CD4-positive, alpha-beta T cell treated with Interleukin-17A for 1 hour (primary cell): ENCODE results near the gene CYP4F12.

Source experiments
- DNase-seq: peaks from one replicate; pipeline ENCODE4 v3.0.0-alpha.2; 2020

The CYP4F12 gene

DNA sequence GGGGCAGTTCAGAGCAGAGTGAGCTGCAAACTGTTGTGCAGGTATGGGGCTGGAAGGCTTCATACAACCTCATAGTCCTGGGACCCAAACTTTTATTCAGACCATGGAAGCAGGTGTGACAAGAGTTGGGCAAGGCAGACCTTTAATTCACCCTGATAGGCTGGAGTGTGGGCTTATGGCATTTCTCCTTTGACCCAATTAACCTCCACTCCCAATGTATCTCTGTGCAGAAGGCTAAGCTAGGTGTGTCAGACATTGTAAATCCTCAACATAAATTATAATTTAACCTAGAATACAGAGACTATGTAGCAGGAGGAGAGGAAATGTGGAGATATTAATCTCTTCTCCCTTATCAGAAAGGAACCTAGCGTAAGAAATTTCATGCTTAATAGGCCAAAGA lies 42.8 kb downstream of the CYP4F12 start:
- no peak for DNase-seq

DNA sequence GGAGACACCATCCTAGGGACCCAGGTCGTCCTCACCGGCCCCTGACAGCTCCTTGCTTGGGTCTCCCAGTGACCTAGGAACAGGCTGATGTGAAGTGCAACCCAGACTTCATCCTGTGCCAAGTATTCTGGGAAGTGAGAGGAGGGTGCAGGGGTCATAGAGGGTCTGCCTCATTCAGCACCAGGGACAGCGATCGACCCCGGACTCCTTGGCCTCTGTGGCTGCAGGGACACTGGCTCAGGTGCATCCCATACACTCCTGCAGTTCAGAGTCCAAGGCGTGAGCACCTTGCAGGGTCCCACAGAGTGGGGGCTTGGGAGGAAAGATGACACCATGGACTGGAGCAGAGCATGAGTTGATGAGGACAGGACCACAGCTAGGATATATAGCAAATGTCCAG lies 44.9 kb downstream of the CYP4F12 start:
- DNase-seq: no peak

DNA sequence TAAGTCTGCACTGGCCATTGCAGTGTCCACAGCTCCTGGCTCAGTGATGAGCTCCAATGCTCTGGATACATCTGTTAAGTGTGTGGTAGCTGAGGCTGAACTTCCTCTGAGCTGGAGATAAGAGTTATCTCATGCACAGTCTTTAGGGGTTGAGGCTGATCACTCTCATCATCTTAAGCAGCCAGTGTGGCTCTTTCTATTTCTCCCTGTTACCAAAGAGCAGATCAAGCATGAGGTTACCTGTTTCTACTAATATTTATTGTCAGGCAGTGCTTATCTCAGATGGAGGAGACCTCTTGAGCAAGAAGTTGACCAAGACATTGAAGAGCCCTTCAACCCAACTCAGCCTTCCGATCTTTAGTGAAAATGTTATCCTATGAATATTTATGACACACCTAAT lies 48.4 kb downstream of the CYP4F12 start:
- no peak for DNase-seq

DNA sequence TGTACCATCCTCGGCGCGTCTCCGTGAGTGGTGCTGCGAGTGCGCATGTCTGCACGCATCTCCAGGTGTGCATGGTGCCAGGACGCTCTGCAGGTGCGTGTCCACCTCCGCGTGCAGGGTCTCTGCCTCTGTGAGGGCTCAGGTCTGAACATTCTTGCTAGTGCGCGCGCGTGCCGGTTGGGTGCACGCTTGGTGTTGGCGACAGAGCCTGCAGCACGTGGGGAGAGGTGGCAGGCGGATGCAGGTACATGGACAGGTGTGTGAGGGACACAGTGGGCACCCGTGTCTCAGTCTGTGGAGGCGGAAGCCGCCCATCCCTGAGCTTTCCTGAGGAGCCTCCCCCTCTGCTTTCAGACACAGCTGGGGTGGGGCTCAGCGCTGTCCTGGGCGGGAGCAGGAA lies 50.1 kb downstream of the CYP4F12 start:
- DNase-seq: no peak

DNA sequence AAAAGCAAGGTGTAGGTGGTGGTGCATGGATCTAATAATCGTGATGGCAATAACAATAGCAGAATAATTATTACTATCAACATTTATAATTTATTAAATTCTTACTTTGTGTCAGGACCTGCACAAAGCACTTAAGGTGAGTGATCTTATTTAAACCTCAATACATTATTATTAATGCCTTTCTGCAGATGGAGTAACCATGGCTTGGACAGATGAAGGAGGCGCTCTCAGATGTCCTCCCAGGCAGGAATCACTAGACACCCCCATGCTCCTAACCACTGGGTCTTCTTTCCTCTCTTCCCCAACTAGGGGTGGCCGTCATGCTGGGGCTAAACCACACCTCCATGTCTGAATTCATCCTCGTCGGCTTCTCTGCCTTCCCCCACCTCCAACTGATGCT lies 54.8 kb downstream of the CYP4F12 start, which contains the start of gene OR10H2:
Gene OR10H2 (plus strand): TSS at position 301 of the 400 bp plus-strand sequence. CDS start 20 bp downstream, at position 321.
- no peak for DNase-seq

DNA sequence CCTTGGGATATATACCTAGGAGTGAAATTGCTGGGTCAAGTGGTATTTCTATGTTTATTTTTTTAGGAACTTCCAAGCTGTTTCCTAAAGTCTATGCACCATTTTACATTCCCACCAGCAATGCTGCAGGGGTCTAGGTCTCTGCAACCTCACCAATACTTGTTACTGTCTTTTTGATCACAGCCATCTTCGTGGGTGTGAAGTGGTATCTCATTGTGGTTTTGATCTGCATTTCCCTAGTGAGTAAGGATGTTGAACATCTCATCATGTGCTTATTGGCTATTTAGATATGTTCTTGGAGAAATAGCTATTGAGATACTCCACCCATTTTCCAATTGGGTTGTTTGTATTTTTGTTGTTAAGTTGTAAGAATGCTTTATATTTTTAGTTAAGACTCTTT lies 57.7 kb downstream of the CYP4F12 start:
- no peak for DNase-seq

DNA sequence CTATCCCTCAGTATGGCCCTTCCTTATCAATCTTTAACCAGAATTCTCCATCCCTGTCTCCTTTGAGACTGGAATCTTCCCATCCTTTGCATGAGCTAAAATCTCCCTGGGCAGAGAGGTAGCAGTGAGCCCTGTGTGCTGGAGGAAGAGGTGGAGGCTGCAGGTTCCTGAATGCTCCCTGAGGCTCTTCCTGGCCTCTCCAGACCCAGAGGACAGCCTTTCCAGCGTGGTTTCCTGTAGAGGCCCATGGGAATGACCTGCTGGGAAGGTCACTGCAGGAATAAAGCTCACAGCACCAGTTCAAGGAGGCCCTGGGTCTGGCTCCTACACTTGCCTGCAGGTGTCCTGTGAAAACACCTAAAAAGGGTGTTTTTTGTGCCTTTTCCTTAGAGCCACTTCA lies 59.5 kb downstream of the CYP4F12 start:
- no peak for DNase-seq

DNA sequence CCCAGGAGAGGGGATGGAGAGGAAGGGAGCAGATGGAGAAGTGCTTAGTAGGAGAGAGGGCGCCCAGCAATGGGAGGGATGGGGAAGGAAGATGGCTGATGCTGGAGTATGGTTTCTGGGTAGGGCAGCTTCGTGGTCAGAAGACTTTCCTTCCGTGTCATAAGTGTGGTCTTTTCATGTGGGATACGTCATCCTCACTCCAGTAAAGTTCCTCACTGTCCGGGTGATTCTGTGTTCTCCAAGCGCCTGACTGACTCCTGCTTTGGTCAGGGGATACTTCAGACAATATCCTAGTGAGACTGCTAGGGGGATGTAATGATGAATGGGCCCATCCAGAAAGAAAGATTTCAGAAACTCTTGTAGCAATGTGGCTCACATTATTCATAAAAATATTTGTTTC lies 61.0 kb downstream of the CYP4F12 start:
- DNase-seq: no peak

DNA sequence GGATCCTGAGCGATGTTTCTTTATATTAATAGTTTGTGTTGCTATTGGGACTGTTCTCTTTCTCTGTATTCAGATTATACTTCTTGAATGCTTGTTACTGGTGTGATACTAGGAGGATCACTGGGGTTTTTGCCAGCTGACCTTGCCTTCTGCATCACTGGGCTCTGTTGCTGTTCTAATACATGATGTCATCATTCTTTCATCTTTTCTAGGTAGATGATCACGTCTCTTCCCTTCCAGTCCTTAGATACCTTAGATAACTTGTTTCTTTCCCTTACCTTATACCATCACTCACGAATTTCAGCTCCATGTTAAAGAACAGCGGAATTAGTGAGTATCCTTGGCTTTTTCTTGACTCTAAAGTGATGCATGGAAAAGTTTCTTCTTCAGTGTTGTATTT lies 64.8 kb downstream of the CYP4F12 start, which contains the start of gene OR10H3:
Gene OR10H3 (plus strand): TSS at position 264 of the 400 bp plus-strand sequence. CDS start 3,408 bp downstream, outside the sequence.
- DNase-seq: no peak

DNA sequence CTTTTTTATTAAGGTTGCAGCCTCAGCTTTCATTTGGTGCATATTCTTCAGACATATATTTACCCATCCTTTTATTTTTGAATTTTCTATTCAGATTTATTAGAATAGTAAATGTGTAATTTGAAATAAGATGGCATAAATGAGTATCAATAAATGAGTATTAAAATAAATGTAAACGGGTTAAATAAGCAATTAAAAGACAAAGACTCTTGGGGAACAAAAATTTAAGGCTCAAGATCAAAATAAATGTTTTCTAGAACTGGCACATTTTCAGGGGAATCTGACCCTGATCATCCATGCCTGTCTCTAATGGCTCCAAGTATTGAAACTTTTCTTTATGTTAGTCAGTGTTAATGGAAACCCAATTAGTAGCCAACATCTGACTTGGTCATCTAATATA lies 67.9 kb downstream of the CYP4F12 start:
- DNase-seq: no peak
